HG02870 (cell line): ENCODE results near the gene KCNF1.

Source experiments
- ATAC-seq: cut with Tn5 transposase; IDR thresholded peaks from one replicate; pipeline ENCODE4 v1.9.1; 2021; ENCODE audit warnings: mild to moderate bottlenecking, moderate library complexity; ENCODE audit not compliant: unreplicated experiment

The KCNF1 gene

GRCh38 chr2:10901160-10901939, 10.4 kb upstream of the KCNF1 start:
- ATAC-seq, result no peak

DNA sequence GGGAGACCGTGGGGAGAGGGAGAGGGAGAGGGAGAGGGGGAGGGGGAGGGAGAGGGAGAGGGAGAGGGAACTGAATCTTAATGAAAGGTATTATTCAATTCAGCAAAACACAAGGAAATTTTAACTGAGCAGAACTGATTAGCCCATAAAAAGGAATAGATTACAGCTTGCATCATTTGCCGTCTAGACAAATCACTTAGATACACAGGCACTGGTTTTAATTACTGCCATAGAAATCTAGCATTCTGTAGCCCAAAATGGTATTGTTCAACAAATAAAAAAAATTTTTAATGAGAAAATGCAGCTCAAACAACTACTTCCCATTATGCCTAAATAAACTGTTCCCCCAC, 7.9 kb upstream of the KCNF1 start:
- ATAC-seq, result no peak

GRCh38 chr2:10904455-10904854, 7.3 kb upstream of the KCNF1 start:
- ATAC-seq, result no peak

DNA sequence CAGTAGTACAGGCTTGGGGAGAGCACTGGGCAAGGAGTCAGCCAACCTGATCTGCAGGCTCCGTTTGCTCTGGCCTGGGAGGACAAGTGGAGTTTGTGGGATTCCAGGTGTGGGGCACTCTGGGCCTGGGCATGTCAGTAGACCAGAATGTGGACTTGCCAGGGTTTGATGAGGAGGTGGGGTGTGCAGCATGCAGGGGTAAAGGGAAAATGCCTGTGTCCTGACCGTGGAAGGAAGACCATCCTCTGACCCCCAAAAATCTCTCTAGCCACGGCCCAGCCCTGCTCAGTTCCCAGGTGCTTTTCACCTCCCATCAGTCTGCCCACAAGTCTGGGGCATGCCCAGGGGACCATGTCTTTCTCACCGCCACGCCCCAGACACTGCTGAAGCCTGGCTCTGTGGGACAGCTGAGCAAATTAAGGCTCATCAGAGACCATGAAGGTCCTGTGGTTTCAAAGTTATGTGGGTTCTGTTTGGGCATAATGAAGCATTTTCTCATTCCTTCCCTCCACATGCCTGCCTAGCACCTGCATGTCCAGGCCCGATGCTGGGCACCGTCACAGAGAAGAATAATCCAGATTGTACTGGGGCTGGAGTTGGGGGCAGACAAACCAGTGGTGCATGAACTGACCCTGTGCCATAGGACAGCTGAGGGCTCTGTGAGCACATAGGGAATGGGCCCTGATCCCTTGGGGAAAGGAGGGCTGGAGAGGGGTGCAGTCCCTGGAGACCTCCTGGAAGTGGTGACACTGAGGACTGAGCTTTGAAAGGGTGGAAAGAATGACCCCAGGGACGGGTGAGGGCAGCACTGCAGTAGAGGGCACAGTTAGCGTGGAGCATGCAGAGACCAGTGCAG, 6.5 kb upstream of the KCNF1 start:
- no peak for ATAC-seq

DNA sequence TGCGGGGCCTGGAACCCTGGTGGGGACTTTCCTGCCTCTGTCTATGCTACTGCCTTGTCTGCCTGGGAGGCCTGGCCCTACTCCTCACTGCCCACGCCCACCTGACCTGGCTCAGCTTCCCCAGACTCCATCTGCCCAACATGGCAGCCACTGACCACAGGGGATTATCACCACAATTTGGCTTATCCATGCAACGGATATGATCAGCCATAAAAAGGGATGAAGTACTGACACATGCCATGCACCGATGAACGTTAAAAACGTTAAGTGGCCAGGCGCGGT, 5.9 kb upstream of the KCNF1 start:
- no peak for ATAC-seq

DNA sequence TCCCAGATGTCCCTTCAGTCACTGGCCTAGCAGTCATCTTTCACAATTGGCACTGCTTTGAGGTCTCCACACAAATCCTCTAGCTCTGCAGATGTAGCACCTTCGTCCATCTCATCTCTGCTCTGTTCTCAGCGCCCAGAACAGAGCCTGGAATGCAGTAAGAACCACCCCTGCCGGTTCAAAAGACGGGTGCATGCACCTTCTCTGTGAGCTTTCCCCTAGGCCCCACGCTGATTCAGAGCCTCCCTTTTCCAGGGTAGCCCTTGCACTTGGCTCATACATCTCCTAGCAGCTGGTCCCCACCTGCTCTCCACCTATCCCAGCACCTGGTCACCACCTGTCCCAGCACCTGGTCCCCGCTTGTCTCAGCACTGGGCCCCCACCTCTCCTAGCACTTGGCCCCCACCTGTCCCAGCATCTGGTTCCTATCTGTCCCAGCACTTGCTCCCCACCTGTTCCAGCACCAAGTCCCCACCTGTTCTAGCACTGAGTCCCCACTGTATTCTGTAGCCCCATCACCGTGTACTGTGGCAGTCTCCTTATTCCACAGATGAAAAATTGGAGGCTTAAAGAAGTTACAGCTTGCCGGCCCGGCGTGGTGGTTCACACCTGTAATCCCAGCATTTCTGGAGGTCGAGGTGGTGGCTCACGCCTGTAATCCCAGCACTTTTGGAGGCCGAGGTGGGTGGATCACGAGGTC, 4.7 kb upstream of the KCNF1 start:
- no peak for ATAC-seq

DNA sequence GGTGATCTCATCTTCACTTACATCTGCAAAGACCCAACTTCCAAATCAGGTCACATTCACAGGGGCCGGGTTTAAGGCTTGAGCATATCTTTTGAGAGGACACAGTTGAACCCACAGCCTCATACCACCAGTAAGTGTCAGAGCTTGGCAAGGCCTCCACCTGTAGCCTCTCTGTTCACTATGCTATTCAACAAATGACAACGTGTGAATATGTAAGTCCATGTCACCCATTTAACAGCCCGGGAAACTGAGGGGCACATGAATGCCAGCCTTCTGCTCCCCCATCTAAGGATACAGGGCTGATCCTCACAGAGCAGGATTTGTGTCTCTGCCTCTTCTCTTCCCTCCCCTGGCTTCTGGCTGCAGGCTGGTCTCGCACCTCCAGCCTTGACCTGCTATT, 3.5 kb upstream of the KCNF1 start:
- ATAC-seq, result no peak

DNA sequence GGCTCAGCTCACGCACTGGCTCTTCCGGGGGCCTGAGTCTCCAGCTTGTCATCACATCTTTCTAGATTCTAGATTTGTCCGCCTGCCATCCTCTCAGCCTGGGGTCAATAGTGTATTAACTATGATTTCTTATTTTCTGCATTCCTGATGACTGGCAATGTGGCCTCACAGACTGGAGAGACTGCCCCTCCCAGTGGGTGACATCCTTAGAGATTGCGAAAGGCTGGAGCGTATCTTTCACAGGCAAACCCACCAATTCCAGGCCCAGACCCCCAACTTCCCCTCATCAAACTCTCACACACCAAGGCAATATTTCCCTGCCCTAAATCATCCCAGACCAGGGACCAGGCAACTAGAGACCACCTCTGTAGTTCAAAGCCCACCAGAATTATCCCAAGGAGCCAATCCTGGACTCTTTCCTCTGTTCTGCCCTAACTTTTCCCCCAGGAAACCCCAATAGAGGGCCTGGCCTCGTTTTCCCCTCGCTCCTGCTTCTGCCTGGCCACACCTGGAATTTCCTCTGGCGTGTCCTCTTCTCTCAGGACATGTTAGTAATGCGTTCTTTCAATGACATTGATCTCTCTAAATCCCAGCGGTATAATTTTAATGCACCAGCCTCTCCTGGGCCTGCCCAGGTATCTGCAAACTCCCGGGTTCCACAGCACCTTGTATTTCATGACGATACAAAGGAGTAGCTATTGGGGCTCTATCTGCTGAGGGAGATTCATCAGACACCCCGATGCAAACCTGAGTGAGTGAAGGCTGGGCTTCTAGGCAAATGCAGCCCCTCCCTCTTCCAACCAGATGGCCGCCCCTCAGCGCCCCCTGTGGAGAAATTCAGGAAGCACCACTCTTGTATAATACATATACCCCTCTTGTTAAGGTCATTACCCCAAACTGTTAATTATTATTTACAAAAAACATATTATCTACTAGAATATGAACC, 2.4 kb upstream of the KCNF1 start:
- no peak for ATAC-seq

- ATAC-seq, result no peak
Measured at GRCh38 chr2:10909996-10910341, 1.8 kb upstream of the KCNF1 start.

GRCh38 chr2:10910625-10911024, 1.1 kb upstream of the KCNF1 start:
- ATAC-seq, result no peak

- no peak for ATAC-seq
Measured at GRCh38 chr2:10912076-10912731, 470 bp downstream of the KCNF1 start.

GRCh38 chr2:10912796-10913455, 1.2 kb downstream of the KCNF1 start:
- ATAC-seq, result no peak

- ATAC-seq, result no peak
Measured at GRCh38 chr2:10913501-10914271, 2.0 kb downstream of the KCNF1 start.

DNA sequence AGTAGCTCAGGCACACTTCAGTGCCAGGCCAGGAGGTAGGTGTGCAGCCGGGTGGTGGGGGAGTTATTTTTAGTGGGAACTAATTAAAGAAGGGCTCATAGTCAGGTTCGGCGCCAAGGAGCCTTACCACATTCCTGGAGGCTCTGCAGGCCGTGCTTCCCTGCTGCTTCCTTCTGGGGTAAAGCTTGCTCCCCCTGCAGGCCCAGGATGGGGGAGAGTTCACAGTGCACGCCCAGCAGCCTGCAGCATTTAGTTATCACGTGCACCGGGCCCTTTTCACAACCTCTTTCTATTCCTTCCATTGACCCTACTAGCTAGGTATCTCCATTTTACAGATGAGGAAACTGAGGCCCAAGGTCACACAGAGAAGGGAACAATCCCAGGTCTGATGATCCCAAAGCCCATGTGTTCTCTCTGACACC, 2.5 kb downstream of the KCNF1 start:
- no peak for ATAC-seq

DNA sequence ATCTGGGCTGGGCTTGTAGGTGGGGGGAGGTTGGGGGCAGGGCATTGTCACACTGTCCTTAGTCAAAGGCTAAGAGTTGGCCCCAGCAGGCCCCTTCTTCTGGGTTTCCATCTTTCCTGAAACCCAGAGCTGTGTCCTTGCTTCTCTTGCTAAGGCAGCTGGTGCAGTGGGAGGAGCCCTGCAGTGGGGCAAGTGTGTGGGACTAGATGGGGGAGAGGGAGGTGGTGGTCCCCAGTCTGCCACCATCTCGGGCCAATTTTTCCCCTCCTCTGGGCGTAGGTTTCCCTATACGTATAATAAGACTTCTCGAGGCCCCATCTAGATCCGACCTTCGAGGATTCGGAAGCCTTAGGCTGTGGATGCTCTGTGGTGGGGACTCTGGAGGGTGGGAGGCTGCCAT, 3.5 kb downstream of the KCNF1 start:
- ATAC-seq, result no peak

DNA sequence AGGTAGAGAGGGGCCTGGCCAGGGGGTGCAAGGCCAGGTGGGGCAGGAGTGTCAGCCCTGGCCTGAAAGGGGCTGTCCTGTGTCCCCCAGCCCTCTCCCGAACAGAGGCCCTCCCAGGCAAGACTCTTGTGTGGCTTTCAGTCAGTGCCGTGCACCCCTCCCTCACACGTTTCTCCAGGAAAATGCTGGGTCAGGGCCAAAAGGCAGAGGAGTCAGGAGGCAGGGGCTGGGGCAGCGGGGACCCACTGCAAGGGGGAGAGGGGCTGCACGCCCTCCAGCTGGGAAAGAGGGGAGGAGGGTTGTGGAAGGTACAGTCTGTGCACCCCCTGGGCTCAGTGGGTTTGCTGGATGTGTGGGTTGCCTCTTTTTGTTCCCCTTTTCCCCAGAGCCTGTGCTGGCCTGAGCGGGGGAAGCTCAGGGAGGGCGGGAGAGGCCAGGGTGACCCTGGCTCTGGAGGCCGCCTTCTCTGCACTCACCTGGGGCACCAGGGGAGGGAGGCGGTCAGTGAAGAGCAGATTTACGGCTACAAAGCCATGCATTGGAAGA, 4.1 kb downstream of the KCNF1 start:
- no peak for ATAC-seq

DNA sequence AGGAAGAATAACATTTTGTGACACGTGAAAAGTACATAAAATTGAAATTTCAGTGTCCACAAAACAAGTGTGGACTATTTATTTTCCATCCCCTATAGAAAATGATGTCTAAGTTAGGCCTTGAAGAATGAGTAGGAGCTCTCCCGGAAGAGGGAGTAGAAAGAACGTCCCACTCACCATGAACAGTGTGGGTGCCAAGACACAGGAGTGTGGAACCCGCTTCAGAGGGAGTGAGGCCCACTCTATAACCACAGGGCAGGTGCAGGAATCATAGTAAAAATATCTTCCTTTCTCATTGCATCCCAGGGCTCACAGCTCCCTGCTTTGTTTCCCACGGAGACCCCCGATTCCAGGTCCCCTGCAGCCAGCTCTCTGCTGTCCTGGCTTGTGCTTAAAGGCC, 5.2 kb downstream of the KCNF1 start:
- ATAC-seq, result no peak

DNA sequence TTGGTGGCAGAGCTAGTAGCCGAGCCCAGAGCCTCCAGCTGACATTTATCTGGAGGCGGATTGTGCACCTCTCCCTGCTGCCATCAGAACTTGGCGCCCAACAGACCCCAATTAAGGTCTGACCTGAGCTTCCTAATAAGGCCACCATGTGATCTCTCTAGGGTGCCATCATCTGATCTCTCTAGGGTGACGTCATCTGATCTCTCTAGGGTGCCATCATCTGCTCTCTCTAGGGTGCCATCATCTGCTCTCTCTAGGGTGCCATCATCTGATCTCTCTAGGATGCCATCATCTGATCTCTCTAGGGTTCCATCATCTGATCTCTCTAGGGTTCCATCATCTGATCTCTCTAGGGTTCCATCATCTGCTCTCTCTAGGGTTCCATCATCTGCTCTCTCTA, 6.2 kb downstream of the KCNF1 start:
- ATAC-seq, result no peak
